ENCODE data around the gene VILL.

DNA sequence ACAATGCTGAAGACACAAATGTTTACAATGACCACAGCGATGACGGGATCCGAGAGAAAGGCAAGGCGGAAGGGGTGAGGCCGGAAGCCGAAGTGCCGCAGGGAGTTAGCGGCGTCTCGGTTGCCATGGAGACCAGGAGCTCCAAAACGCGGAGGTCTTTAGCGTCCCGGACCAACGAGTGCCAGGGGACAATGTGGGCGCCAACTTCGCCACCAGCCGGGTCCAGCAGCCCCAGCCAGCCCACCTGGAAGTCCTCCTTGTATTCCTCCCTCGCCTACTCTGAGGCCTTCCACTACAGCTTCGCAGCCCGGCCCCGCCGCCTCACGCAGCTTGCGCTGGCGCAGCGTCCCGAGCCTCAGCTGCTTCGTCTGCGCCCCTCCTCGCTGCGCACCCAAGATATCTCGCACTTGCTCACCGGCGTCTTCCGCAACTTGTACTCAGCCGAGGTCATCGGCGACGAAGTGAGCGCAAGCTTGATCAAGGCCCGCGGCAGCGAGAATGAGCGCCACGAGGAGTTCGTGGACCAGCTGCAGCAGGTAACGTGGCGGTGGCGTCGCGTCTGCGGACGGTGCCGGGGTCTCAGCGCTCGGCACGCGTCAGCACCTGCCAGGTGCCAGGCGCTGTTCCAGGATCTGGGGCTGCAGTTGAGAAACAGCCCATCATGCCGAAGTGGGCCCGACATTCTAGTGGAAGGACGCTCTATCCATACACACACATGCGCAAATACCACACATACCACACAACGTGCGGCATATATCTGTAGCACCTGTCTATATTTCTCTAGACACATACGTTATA is 48.7 kb downstream of the VILL start, which contains the start of gene DLEC1:
- no peak for TF ChIP-seq POLR2AphosphoS5 (IDR thresholded peaks at IDR 0.05; ENCODE audit: borderline replicate concordance, low read depth, low read length)
- TF ChIP-seq EZH2 (IDR thresholded peaks at IDR 0.05) = no peak
- TF ChIP-seq FOXP2 (optimal IDR thresholded peaks at IDR 0.05; ENCODE audit: control extremely low read depth, extremely low read length, insufficient read depth) = no peak

Measured in SK-N-MC (cell line).